ENCODE measurements around the gene GATD1.

The GATD1 gene

DNA sequence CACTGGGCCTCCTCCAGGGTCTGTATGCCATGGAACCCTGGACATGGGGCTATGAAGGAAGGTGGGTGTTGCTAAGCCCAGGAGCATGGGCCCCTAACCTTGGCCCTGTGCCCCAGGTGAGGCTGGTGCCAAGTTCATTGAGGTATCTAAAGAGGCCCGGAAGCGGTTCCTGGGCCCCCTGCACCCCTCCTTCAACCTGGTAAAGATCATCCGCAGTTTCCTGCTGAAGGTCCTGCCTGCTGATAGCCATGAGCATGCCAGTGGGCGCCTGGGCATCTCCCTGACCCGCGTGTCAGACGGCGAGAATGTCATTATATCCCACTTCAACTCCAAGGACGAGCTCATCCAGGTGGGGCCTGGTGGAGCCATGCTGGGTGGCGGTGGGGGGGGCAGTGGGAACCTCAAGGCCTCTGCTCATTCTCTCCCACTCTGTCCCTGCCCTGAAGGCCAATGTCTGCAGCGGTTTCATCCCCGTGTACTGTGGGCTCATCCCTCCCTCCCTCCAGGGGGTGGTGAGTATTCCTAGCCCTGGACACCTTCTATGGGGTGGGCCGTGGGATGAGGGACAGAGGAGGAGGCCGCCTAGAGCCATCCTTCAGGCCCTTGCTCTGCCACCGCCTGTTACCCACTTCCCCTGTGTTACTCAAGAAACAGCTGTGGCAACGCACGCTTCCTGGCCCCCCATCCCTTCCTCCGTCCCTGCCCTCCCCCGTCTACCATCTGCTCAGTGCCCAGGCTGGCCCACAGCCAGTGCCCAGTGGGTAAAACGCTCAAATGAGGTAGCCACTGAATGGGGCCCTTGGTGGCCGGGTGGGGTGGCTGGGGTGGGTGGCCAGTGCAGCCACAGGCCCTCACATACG lies 44.5 kb upstream of the GATD1 start:
- no peak overlapping the region for H3K9ac ChIP-seq (ENCODE audit: low read length)
- TF ChIP-seq, protein P1, sequence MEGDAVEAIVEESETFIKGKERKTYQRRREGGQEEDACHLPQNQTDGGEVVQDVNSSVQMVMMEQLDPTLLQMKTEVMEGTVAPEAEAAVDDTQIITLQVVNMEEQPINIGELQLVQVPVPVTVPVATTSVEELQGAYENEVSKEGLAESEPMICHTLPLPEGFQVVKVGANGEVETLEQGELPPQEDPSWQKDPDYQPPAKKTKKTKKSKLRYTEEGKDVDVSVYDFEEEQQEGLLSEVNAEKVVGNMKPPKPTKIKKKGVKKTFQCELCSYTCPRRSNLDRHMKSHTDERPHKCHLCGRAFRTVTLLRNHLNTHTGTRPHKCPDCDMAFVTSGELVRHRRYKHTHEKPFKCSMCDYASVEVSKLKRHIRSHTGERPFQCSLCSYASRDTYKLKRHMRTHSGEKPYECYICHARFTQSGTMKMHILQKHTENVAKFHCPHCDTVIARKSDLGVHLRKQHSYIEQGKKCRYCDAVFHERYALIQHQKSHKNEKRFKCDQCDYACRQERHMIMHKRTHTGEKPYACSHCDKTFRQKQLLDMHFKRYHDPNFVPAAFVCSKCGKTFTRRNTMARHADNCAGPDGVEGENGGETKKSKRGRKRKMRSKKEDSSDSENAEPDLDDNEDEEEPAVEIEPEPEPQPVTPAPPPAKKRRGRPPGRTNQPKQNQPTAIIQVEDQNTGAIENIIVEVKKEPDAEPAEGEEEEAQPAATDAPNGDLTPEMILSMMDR (IDR thresholded peaks at IDR 0.05; ENCODE audit: low read depth, low read length) = no peak
- TF ChIP-seq EZH2phosphoT487 (IDR thresholded peaks at IDR 0.05; ENCODE audit: low read depth) = no peak
- no peaks in the 10 kb centered on the region for H3K9me3 ChIP-seq (ENCODE audit: insufficient read depth, low read length)
- peaks cover 11% of the 10 kb centered on the region; the same call in 1 of the 2 replicates for H3K79me2 ChIP-seq (ENCODE audit: low read length)
- H3K4me2 ChIP-seq (ENCODE audit: low read length) = no peak overlapping the region
- peaks cover 23% of the 10 kb centered on the region for H3K4me1 ChIP-seq (ENCODE audit: low read length)
- no peaks in the 10 kb centered on the region for H3K27me3 ChIP-seq (ENCODE audit: low read depth, low read length)
- peaks cover 11% of the 10 kb centered on the region for H3K36me3 ChIP-seq (replicated peaks; ENCODE audit: low read depth, low read length)
- H3K4me3 ChIP-seq (ENCODE audit: low read length) = no peak overlapping the region
- H4K20me1 ChIP-seq (ENCODE audit: insufficient read depth, low read length) = peaks cover 16% of the 10 kb centered on the region
- no peak overlapping the region for H2AFZ ChIP-seq (ENCODE audit: low read depth, low read length)
- no peak overlapping the region for H3K27ac ChIP-seq (ENCODE audit: low read length)

DNA sequence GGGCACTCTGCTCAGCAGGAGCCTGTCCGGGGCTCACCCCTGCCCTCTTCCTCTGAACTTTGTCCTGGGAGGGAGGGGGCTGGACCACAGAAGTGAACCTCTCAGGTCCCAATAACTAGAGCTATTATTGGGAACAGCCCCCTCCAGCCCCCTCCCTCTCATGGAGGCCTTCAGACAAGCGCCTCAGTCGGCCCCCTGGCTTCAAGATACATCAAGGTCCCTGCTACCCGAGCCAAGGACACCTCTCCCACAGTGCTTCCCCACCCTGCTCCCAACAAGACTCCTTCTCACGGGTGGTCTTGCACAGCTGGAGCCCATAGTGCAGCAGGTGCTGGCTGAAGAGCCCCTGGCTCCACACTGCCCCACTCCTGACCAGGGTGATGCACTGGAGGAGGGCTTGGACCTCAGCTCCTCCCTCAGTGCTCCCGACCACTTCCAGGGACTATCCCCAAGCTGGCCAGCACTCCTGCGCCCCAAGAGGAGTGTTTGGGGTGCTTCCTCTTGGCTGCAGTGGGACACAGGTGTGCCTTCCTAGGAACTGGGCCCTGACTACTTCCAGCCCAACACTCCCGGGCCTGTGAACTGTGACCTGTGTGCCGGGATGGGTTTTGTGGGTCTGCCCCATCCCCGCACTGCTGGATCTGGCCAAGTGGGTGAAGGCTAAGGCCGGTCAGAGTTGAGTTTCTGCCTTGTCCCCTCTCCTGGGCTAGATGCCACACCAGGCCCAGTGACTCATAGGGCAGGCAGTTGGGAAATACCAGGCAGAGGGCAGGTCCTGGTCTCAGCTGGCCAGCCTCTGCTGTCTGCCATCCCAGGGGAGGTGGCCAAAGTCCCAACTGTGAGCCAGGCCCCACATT lies 43.6 kb upstream of the GATD1 start:
- Histone ChIP-seq H3K9me3 (ENCODE audit: insufficient read depth, low read length) (no peaks in the 10 kb centered on the region), H3K79me2 (ENCODE audit: low read length) (peaks cover 11% of the 10 kb centered on the region; the same call in 1 of the 2 replicates), H2AFZ (ENCODE audit: low read depth, low read length) (no peak overlapping the region), H3K9ac (ENCODE audit: low read length) (peak overlapping the region; percentile 86), H3K27me3 (ENCODE audit: low read depth, low read length) (no peaks in the 10 kb centered on the region), H3K27ac (ENCODE audit: low read length) (no peak overlapping the region), H3K4me3 (ENCODE audit: low read length) (peak overlapping the region; percentile 86), H3K36me3 (replicated peaks; ENCODE audit: low read depth, low read length) (peaks cover 11% of the 10 kb centered on the region), H4K20me1 (ENCODE audit: insufficient read depth, low read length) (peaks cover 16% of the 10 kb centered on the region), H3K4me2 (ENCODE audit: low read length) (peak overlapping the region; percentile 99), H3K4me1 (ENCODE audit: low read length) (peaks cover 15% of the 10 kb centered on the region)
- no peak for TF ChIP-seq EZH2phosphoT487 (IDR thresholded peaks at IDR 0.05; ENCODE audit: low read depth)
- TF ChIP-seq, protein P1 (IDR thresholded peaks at IDR 0.05; ENCODE audit: low read depth, low read length) = no peak

DNA sequence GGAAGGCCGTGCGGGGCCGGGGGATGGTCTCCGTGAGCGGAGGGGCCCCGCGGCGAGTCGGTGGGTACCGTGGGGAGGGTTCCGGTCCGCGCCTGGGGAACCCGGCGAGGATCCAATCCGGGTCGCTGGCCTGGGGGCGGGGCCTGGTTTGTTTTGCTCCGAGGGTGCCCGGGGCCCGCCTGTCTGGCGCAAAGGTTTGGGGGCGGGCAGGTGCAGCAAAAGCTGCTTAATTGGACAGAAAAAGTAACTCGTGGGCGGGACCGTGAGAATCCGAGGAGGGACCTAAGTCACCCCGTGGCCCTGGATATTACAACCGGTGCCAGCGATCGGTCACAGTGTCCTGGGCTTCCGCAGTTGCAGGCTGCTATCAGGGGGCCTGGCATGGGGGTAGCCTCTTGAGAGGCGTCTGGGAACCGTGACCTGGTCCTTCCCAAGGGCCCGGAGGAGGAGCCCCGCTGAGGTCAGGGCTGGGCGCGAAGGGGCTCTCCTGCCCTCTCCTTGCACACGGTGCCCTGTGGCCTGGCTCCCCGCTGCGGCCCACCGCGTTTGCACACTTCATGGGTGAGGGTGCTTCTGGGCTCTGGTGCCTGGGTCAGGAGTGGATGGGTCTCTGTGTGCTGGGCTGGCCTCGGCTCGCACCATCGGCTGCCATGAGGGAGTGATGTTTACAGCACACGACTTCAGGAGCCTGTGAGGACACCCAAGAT lies 42.8 kb upstream of the GATD1 start:
- Histone ChIP-seq H3K27me3 (ENCODE audit: low read depth, low read length) (no peaks in the 10 kb centered on the region), H2AFZ (ENCODE audit: low read depth, low read length) (no peak overlapping the region), H3K27ac (ENCODE audit: low read length) (peak overlapping the region; percentile 52), H3K9ac (ENCODE audit: low read length) (peak overlapping the region; percentile 86), H3K4me2 (ENCODE audit: low read length) (peak overlapping the region; percentile 99), H3K4me1 (ENCODE audit: low read length) (peaks cover 11% of the 10 kb centered on the region), H3K36me3 (replicated peaks; ENCODE audit: low read depth, low read length) (peaks cover 8% of the 10 kb centered on the region), H3K4me3 (ENCODE audit: low read length) (peak overlapping the region; percentile 86), H3K9me3 (ENCODE audit: insufficient read depth, low read length) (no peaks in the 10 kb centered on the region), H4K20me1 (ENCODE audit: insufficient read depth, low read length) (peaks cover 16% of the 10 kb centered on the region), H3K79me2 (ENCODE audit: low read length) (peaks cover 11% of the 10 kb centered on the region; the same call in 1 of the 2 replicates)
- TF ChIP-seq, protein P1 (IDR thresholded peaks at IDR 0.05; ENCODE audit: low read depth, low read length) = no peak
- TF ChIP-seq EZH2phosphoT487 (IDR thresholded peaks at IDR 0.05; ENCODE audit: low read depth) = no peak
